GM23338 (cell line): ENCODE data around the gene TLR7. TPM values are rescaled to one million over a fixed set of nuclear protein-coding genes. Genes with fewer than 3 reads are reported as not detected.

ENCODE experiments used
- ATAC-seq: fragments of 200-7000 bp; cut with Tn5 transposase; 3 replicates; pipeline ENCODE4 v1.9.1; 2020
- DNase-seq: peaks from one replicate; pipeline ENCODE4 v3.0.0-alpha.2; 2015; ENCODE audit warnings: low spot score
- H2AFZ ChIP-seq: fragments of 200-600 bp; sonication (generic); 2 replicates; pipeline ENCODE4 v1.8.0; 2016; ENCODE audit warnings: antibody characterized with exemption, mild to moderate bottlenecking, moderate library complexity
- H3F3A ChIP-seq: fragments of 200-600 bp; sonication (generic); replicated peaks from 2 replicates; pipeline ENCODE4 v1.8.0; 2017; ENCODE audit warnings: antibody characterized with exemption, mixed run types, low read depth
- H3K27ac ChIP-seq: fragments of 200-600 bp; sonication (generic); 2 replicates; pipeline ENCODE4 v1.6.1; 2016; ENCODE audit warnings: low read depth
- H3K27me3 ChIP-seq: fragments of 200-600 bp; sonication (generic); 2 replicates; pipeline ENCODE4 v1.8.0; 2016; ENCODE audit warnings: mild to moderate bottlenecking, mixed run types, moderate library complexity; ENCODE audit not compliant: insufficient read depth
- H3K36me3 ChIP-seq: fragments of 200-600 bp; sonication (generic); 2 replicates; pipeline ENCODE4 v1.8.0; 2016; ENCODE audit warnings: mild to moderate bottlenecking; ENCODE audit not compliant: insufficient read depth
- H3K4me1 ChIP-seq: fragments of 200-600 bp; sonication (generic); 2 replicates; pipeline ENCODE4 v1.8.0; 2016; ENCODE audit warnings: mild to moderate bottlenecking, moderate library complexity; ENCODE audit not compliant: insufficient read depth
- H3K4me2 ChIP-seq: fragments of 200-600 bp; sonication (generic); 2 replicates; pipeline ENCODE4 v1.7.1; 2017; ENCODE audit warnings: mixed run types
- H3K4me3 ChIP-seq: fragments of 200-600 bp; sonication (generic); 2 replicates; pipeline ENCODE4 v1.6.1; 2016; ENCODE audit warnings: mixed run types
- H3K79me2 ChIP-seq: fragments of 200-600 bp; sonication (generic); replicated peaks from 2 replicates; pipeline ENCODE4 v1.8.0; 2017; ENCODE audit warnings: mild to moderate bottlenecking; ENCODE audit not compliant: insufficient read depth
- H3K9me2 ChIP-seq: fragments of 200-600 bp; sonication (generic); 2 replicates; pipeline ENCODE4 v1.8.0; 2017; ENCODE audit not compliant: insufficient read depth
- H4K20me1 ChIP-seq: fragments of 200-600 bp; sonication (generic); replicated peaks from 2 replicates; pipeline ENCODE4 v1.8.0; 2017; ENCODE audit warnings: mild to moderate bottlenecking; ENCODE audit not compliant: insufficient read depth
- H3K27ac Mint-ChIP-seq: 2 replicates; pipeline ENCODE4 v1.8.0; 2020; ENCODE audit warnings: inconsistent platforms, mild to moderate bottlenecking, moderate library complexity, mixed read lengths
- H3K27me3 Mint-ChIP-seq: 3 replicates; pipeline ENCODE4 v1.8.0; 2022; ENCODE audit warnings: low read depth, mild to moderate bottlenecking, moderate library complexity, mixed read lengths, inconsistent platforms; ENCODE audit not compliant: insufficient read depth, poor library complexity
- H3K36me3 Mint-ChIP-seq: 3 replicates; pipeline ENCODE4 v1.8.0; 2021; ENCODE audit warnings: low read depth, mild to moderate bottlenecking, inconsistent platforms, moderate library complexity, mixed read lengths
- H3K4me1 Mint-ChIP-seq: 3 replicates; pipeline ENCODE4 v1.8.0; 2020; ENCODE audit warnings: mild to moderate bottlenecking, inconsistent platforms, mixed read lengths
- H3K4me3 Mint-ChIP-seq: 3 replicates; pipeline ENCODE4 v1.8.0; 2021; ENCODE audit warnings: moderate library complexity, mild to moderate bottlenecking, inconsistent platforms, mixed read lengths
- H3K9me3 Mint-ChIP-seq: 3 replicates; pipeline ENCODE4 v1.8.0; 2020; ENCODE audit warnings: moderate library complexity, mild to moderate bottlenecking, inconsistent platforms, mixed read lengths
- CREB1 ChIP-seq: fragments of 250-450 bp; sonication (Bioruptor Pico); IDR thresholded peaks from 2 replicates; pipeline ENCODE4 v1.5.0; 2020; ENCODE audit warnings: low read depth, mild to moderate bottlenecking, moderate library complexity
- ETS1 ChIP-seq: IDR thresholded peaks from 2 replicates; pipeline ENCODE4 v1.6.1; 2016; ENCODE audit warnings: antibody characterized with exemption
- EZH2 ChIP-seq: fragments of 200-600 bp; sonication (generic); IDR thresholded peaks from one replicate; pipeline ENCODE4 v1.8.0; 2017; ENCODE audit warnings: antibody characterized with exemption, mild to moderate bottlenecking, low read depth; ENCODE audit not compliant: unreplicated experiment
- EZH2phosphoT487 ChIP-seq: fragments of 200-600 bp; sonication (generic); IDR thresholded peaks from one replicate; pipeline ENCODE4 v1.8.1; 2018; ENCODE audit warnings: antibody characterized with exemption; ENCODE audit not compliant: unreplicated experiment
- JUNB ChIP-seq: IDR thresholded peaks from one replicate; pipeline ENCODE4 v1.6.1; 2016; ENCODE audit warnings: antibody characterized with exemption; ENCODE audit not compliant: unreplicated experiment
- NANOG ChIP-seq: IDR thresholded peaks from 2 replicates; pipeline ENCODE4 v1.6.1; 2016; ENCODE audit warnings: antibody characterized with exemption, borderline replicate concordance
- POLR2AphosphoS5 ChIP-seq: IDR thresholded peaks from 2 replicates; pipeline ENCODE4 v1.6.1; 2016; ENCODE audit warnings: antibody characterized with exemption, low read depth
- STAT1 ChIP-seq: IDR thresholded peaks from one replicate; pipeline ENCODE4 v1.6.1; 2016; ENCODE audit warnings: antibody characterized with exemption; ENCODE audit not compliant: unreplicated experiment
- ZNF114 ChIP-seq: fragments of 250-450 bp; sonication (Bioruptor Pico); IDR thresholded peaks from 2 replicates; pipeline ENCODE4 v1.5.0; 2020; ENCODE audit warnings: mild to moderate bottlenecking, moderate library complexity
- ZNF331 ChIP-seq: fragments of 250-450 bp; sonication (Bioruptor Pico); IDR thresholded peaks from 2 replicates; pipeline ENCODE4 v1.5.0; 2020; ENCODE audit warnings: low read depth, mild to moderate bottlenecking, moderate library complexity
- polyA plus RNA-seq: library from polyadenylated mRNA; unstranded; fragments of >200 nt; fragmentation: Nextera tagmentation; extraction: Ambion mirVana; gene quantifications from 2 replicates; pipeline ENCODE4 v1.2.1, GENCODE V29; 2016
- total RNA-seq: library from RNA; depleted of rRNA; stranded (reverse); fragments of >200 nt; shearing (Covaris generic); gene quantifications from 2 replicates; pipeline ENCODE4 v1.2.3, GENCODE V29; 2014
- TF ChIP-seq, protein P1 (sequence below): IDR thresholded peaks from one replicate; pipeline ENCODE4 v1.6.1; 2018; ENCODE audit warnings: antibody characterized with exemption; ENCODE audit not compliant: unreplicated experiment
- TF ChIP-seq, protein P2 (sequence below): fragments of 250-450 bp; sonication (Bioruptor Pico); IDR thresholded peaks from 2 replicates; pipeline ENCODE4 v1.5.0; 2020; ENCODE audit warnings: mild to moderate bottlenecking, moderate library complexity
- TF ChIP-seq, protein P3 (sequence below), 2 experiments: fragments of 200-600 bp in 1 of 2; sonication (generic) in 1 of 2; conservative IDR thresholded peaks; 2 replicates each; pipeline versions ENCODE4 v1.5.1 to v1.6.1; 2016 to 2017; ENCODE audit warnings: antibody characterized with exemption in 2 of 2, low read depth in 2 of 2, mild to moderate bottlenecking in 2 of 2, moderate library complexity in 1 of 2

The TLR7 gene
- total and polyA plus RNA-seq, 2 experiments from 2014 or later = not detected

DNA sequence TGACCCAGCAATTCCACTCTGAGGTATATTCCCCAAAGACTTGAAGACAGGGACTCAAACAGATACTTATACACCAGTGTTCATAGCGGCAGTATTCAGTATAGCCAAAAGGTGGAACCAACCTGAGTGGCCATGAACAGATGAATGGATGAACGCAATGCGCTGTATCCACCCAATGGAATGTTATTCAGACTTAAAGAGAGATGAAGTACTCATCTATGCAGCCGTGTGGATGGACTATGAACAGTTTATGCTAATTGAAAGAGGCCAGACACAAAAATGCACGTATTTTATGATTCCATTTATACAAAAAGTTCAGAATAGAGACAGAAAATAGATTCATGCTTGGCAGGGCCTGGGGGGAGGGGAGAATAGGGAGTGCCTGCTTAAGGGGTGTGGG, 49.3 kb upstream of the TLR7 start:
- Mint-ChIP-seq H3K27ac (no peak overlapping the region), H3K4me3 (no peak overlapping the region), H3K9me3 (no peaks in the 10 kb centered on the region), H3K36me3 (peaks cover 57% of the 10 kb centered on the region), H3K4me1 (peaks cover 12% of the 10 kb centered on the region), H3K27me3 (no peaks in the 10 kb centered on the region)
- H3K4me1 ChIP-seq = no peaks in the 10 kb centered on the region
- H3K36me3 ChIP-seq = no peaks in the 10 kb centered on the region
- H3K9me2 ChIP-seq = no peaks in the 10 kb centered on the region
- H2AFZ ChIP-seq = no peak overlapping the region
- H3K27ac ChIP-seq = no peak overlapping the region
- no peaks in the 10 kb centered on the region for H4K20me1 ChIP-seq
- no peak overlapping the region for H3K4me3 ChIP-seq
- no peaks in the 10 kb centered on the region for H3K79me2 ChIP-seq
- TF ChIP-seq POLR2AphosphoS5 = no peak
- TF ChIP-seq NANOG = no peak
- TF ChIP-seq ZNF114 = no peak
- no peak for TF ChIP-seq ZNF331 (CRISPR knock-in tag)
- TF ChIP-seq EZH2phosphoT487 = no peak
- no peak for TF ChIP-seq STAT1
- TF ChIP-seq, protein P1, sequence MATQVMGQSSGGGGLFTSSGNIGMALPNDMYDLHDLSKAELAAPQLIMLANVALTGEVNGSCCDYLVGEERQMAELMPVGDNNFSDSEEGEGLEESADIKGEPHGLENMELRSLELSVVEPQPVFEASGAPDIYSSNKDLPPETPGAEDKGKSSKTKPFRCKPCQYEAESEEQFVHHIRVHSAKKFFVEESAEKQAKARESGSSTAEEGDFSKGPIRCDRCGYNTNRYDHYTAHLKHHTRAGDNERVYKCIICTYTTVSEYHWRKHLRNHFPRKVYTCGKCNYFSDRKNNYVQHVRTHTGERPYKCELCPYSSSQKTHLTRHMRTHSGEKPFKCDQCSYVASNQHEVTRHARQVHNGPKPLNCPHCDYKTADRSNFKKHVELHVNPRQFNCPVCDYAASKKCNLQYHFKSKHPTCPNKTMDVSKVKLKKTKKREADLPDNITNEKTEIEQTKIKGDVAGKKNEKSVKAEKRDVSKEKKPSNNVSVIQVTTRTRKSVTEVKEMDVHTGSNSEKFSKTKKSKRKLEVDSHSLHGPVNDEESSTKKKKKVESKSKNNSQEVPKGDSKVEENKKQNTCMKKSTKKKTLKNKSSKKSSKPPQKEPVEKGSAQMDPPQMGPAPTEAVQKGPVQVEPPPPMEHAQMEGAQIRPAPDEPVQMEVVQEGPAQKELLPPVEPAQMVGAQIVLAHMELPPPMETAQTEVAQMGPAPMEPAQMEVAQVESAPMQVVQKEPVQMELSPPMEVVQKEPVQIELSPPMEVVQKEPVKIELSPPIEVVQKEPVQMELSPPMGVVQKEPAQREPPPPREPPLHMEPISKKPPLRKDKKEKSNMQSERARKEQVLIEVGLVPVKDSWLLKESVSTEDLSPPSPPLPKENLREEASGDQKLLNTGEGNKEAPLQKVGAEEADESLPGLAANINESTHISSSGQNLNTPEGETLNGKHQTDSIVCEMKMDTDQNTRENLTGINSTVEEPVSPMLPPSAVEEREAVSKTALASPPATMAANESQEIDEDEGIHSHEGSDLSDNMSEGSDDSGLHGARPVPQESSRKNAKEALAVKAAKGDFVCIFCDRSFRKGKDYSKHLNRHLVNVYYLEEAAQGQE = no peak
- no peak for TF ChIP-seq JUNB
- no peak for TF ChIP-seq EZH2
- TF ChIP-seq ETS1 = no peak
- TF ChIP-seq, protein P2, sequence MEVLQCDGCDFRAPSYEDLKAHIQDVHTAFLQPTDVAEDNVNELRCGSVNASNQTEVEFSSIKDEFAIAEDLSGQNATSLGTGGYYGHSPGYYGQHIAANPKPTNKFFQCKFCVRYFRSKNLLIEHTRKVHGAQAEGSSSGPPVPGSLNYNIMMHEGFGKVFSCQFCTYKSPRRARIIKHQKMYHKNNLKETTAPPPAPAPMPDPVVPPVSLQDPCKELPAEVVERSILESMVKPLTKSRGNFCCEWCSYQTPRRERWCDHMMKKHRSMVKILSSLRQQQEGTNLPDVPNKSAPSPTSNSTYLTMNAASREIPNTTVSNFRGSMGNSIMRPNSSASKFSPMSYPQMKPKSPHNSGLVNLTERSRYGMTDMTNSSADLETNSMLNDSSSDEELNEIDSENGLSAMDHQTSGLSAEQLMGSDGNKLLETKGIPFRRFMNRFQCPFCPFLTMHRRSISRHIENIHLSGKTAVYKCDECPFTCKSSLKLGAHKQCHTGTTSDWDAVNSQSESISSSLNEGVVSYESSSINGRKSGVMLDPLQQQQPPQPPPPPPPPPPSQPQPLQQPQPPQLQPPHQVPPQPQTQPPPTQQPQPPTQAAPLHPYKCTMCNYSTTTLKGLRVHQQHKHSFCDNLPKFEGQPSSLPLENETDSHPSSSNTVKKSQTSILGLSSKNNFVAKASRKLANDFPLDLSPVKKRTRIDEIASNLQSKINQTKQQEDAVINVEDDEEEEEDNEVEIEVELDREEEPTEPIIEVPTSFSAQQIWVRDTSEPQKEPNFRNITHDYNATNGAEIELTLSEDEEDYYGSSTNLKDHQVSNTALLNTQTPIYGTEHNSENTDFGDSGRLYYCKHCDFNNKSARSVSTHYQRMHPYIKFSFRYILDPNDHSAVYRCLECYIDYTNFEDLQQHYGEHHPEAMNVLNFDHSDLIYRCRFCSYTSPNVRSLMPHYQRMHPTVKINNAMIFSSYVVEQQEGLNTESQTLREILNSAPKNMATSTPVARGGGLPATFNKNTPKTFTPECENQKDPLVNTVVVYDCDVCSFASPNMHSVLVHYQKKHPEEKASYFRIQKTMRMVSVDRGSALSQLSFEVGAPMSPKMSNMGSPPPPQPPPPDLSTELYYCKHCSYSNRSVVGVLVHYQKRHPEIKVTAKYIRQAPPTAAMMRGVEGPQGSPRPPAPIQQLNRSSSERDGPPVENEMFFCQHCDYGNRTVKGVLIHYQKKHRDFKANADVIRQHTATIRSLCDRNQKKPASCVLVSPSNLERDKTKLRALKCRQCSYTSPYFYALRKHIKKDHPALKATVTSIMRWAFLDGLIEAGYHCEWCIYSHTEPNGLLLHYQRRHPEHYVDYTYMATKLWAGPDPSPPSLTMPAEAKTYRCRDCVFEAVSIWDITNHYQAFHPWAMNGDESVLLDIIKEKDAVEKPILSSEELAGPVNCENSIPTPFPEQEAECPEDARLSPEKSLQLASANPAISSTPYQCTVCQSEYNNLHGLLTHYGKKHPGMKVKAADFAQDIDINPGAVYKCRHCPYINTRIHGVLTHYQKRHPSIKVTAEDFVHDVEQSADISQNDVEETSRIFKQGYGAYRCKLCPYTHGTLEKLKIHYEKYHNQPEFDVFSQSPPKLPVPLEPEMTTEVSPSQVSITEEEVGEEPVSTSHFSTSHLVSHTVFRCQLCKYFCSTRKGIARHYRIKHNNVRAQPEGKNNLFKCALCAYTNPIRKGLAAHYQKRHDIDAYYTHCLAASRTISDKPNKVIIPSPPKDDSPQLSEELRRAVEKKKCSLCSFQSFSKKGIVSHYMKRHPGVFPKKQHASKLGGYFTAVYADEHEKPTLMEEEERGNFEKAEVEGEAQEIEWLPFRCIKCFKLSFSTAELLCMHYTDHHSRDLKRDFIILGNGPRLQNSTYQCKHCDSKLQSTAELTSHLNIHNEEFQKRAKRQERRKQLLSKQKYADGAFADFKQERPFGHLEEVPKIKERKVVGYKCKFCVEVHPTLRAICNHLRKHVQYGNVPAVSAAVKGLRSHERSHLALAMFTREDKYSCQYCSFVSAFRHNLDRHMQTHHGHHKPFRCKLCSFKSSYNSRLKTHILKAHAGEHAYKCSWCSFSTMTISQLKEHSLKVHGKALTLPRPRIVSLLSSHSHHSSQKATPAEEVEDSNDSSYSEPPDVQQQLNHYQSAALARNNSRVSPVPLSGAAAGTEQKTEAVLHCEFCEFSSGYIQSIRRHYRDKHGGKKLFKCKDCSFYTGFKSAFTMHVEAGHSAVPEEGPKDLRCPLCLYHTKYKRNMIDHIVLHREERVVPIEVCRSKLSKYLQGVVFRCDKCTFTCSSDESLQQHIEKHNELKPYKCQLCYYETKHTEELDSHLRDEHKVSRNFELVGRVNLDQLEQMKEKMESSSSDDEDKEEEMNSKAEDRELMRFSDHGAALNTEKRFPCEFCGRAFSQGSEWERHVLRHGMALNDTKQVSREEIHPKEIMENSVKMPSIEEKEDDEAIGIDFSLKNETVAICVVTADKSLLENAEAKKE (CRISPR knock-in tag) = no peak
- TF ChIP-seq CREB1 = no peak
- TF ChIP-seq, protein P3, sequence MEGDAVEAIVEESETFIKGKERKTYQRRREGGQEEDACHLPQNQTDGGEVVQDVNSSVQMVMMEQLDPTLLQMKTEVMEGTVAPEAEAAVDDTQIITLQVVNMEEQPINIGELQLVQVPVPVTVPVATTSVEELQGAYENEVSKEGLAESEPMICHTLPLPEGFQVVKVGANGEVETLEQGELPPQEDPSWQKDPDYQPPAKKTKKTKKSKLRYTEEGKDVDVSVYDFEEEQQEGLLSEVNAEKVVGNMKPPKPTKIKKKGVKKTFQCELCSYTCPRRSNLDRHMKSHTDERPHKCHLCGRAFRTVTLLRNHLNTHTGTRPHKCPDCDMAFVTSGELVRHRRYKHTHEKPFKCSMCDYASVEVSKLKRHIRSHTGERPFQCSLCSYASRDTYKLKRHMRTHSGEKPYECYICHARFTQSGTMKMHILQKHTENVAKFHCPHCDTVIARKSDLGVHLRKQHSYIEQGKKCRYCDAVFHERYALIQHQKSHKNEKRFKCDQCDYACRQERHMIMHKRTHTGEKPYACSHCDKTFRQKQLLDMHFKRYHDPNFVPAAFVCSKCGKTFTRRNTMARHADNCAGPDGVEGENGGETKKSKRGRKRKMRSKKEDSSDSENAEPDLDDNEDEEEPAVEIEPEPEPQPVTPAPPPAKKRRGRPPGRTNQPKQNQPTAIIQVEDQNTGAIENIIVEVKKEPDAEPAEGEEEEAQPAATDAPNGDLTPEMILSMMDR (conservative IDR thresholded peaks at IDR 0.05; ENCODE audit: low read depth in 2 of 2) = no peak
- no peak overlapping the region for H3K4me2 ChIP-seq
- H3K27me3 ChIP-seq = no peaks in the 10 kb centered on the region
- ATAC-seq (no peak), DNase-seq (no peak)
- H3F3A ChIP-seq = no peaks in the 10 kb centered on the region
